Measurements from ENCODE around the gene NDUFC2.
"Not testable (repeated sequence)": the region's sequence is repeated elsewhere in the genome, so short reads cannot be mapped to it uniquely, and the experiment has no call there.

NDUFC2 gene

DNA sequence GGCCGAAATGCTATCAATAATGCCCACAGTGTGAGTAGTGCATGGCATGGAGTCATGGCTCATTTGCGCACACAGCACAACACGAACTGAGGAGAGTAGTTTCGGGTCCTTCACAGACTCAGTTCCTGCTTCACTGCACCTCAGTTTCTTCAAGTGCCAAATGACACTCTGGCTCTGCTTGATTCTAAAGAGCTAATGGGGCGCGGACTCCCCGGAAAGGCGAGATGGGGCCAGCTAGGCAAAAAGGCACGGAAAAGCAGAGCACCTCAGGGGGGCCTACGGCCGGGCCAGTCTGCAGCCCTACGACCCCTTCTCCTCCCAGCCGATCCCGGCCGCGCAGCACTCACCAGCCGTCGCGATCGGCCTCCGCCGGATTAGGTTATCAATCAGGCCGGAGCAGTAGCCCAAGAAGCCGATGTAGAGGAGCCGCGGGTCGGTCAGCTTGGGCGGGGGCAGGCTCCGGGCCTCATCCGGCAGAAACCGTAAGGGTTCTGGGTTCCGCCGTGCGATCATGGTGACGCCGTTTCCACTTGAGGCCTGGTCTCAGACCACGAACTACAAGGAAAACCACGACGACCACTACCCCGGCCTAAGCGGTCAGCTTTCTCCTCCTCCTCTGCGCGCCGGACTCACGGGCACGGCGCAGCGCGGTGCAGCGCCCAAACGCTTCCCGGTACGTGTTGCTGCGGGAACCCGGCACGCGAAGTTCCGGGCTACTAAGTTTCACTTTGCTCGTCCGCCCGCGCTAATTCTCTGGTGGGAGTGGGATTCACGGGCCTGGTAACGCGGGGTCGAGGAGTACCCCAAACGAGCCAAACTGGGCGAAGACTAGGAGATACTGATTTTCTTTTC, at the start of gene NDUFC2:
Gene NDUFC2, minus strand, starts transcription at position 631 of the 852 bp plus-strand sequence. Its CDS starts 118 bp downstream, at position 513.
- peak; percentile 91 for DNase-seq (ENCODE audit: low spot score)

DNA sequence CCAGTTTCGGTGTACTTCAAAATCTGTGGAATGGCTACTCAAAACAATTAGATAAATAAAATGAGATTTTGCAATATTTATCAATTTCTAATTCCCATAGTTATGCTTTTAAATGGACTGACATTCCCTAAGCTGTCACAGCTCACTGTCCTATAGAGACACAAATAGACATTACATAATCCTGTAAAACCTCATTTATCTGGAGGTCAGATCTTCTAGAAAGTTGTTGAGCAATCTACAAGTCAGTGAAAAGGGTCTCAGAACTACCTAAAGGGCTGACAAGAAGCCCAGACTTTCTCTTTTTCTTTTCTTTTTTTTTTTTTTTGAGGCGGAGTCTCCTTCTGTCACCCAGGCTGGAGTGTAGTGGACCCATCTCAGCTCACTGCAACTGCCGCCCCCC, 47.7 kb upstream of the NDUFC2 start:
- DNase-seq (ENCODE audit: low spot score) = no peak

DNA sequence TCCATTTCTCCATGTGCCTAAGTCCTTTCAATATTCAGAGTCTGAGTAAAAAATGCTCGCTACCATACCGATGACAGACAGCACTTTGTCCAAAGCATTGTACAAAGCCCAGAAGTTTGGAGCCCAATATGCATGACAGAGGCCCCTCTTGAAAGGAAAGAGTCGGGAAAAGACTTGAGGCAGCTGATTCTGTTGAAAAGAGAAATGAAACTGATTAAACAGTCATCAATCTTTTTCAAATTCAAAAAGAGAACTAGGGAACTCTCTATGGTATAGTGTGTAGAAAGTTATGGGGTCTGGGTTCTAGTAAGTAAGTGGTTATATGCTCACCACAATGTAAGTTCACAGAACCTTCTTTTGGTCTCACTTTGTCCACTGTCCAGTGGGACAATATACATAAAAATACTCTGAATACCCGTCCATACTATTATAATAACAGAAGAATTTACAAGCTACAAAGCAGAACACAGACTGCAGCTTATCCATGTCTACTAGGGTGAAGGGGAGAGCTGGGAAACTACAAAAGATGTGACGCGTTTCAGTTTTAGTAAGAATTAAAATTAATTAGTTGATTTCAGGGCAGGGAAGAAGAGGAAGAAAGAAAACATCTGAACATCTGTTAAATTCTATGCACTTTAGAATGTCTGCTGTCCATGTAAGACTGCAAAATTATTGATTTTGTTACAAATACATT, 33.1 kb upstream of the NDUFC2 start:
- no peak for DNase-seq (ENCODE audit: low spot score)

DNA sequence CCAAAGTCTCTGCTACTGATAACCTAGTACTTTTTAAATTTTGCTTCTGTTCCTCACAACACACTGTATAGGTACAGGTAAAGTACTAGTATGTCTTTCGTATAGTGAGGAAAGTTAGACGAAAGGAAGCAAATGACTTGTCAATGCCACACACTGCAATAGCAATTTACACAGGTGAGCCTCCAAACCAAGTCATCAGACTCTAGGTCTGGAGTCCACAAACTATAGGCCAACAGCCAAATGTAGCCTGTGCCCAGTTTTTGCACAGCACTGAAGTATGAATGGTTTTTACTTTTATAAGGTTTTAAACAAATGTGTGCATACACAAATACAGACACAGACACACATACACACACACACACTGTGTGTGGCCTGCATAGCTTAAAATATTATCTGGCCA, 31.6 kb upstream of the NDUFC2 start:
- no peak for DNase-seq (ENCODE audit: low spot score)

DNA sequence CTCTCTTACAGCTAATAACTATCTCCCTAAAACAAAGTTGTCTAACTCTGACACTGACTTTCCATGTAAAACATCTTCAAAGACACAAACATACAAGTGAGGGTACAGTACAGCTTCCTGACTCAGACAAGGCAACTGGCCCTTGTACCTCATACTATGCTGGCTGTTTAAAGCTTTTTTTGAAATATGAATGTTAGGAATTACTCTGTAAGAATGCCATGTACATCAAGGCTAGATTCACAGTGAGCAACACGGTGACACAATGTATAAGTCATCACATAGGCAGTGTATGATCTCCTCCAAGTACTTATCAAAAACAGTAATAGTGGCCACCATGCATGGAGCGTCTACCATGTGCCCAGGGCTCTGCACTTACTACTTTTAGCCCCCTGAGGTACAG, 31.2 kb upstream of the NDUFC2 start:
- DNase-seq (ENCODE audit: low spot score) = no peak

DNA sequence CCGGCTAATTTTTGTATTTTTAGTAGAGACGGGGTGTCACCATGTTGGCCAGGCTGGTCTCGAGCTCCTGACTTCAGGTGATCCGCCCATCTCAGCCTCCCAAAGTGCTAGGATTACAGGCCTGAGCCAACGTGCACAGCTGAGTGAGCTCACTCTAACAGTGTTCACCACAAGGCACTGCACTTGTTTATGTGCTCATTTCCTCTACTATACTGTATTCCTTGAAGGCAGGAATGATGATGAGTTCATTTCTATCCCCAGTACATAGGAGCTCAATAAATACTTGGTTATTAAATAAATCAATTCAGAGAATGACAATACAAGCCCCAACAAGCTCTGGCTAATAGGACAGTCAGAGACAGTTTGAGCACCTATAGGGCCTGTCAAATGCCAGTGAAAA, 30.7 kb upstream of the NDUFC2 start:
- no peak for DNase-seq (ENCODE audit: low spot score)

DNA sequence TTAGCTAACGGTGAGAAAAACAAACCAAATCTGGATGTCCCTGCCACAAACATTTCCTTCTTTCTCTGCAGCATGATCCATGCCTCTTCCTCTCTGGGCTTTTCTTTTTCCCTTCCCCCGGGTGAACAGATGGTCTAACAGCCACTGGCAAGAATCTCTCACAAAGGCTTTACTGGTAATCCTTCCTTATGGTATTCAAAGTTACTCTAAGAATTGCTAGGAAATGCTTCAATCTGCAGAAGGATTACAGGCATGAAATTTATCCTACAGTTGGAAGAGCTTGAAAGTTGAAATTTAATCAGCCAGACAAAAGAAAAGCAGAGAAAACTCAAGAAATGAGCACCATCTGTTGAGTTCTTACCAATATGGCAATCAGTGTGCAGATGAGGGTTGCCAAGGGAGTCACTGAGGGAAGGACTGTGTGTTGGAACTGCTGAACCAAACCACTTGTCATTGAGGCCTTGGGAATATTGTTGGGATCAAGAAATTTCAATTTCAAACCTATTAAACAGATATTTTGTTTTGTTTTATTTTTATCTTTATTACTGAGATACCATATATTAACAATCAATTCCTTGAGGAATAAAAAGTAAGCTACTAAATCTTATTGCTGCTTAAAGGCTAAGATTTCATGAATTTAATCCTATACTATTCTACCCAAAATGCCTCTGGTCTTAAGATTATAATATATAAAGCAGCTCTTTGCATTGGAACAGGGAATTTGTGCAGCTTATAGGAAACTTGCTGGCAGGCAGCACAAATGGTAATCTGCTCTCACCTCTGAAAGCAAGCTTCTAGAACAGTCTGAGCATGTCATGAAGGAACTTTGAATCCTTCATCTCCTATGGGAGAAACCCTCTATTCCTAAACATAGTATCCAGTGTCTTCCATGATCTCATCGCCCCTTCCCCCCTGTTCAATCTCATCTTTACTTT, 29.7 kb upstream of the NDUFC2 start:
- no peak for DNase-seq (ENCODE audit: low spot score)

DNA sequence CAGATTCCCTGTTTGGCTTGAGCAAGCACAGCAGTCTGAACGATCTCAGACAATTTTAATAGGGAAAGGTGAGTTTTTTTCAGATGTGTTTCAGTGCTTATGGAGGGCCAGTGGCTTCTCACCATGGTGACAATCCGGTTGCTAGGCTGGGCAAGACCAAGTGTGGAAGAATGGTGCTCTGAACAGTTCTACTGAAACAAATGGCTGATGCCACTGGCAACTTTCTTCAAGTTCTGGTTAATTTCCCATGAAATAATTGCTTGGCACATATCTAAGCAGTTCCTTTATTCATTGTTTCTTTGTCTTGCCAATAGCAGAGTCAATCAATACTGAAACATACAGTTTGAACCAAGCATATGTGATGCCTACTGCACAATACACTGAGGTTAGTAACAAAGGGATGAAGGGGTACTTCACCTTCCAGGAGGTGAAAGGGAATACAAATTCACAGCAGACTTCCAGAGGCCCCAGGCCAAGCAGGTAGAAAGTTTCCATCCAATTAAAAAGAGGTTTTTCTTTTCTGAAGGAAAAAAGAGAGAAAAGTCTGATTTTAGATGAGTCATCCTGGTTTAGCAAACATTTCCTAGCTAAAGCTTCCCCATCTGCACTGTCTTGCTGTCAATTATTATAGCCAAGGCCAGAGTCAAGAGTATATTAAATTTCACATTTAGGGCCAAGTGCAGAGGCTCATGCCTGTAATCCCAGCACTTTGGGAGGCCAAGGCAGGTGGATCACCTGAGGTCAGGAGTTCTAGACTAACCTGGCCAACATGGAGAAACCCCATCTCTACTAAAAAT, 21.2 kb upstream of the NDUFC2 start:
- DNase-seq (ENCODE audit: low spot score) = peak; percentile 13

DNA sequence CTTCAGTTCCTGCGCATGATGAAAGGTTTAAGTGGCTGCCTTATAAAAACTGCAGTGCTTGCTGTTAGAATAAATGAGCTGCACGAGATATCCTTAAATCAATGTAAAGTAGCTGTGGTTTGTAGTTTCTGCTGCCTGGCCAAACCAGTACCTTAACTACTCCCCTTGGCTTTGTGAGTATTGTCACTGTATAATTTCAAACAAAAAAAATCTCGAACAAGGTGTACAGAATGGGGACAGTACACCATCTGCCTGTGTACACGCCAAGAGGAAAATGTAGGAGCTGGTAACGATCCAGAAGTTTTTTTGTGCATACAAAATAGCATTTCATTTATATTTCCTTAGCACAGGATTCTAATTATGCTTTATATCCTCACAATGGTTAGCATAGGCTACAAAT, 20.6 kb upstream of the NDUFC2 start:
- DNase-seq (ENCODE audit: low spot score) = no peak

DNA sequence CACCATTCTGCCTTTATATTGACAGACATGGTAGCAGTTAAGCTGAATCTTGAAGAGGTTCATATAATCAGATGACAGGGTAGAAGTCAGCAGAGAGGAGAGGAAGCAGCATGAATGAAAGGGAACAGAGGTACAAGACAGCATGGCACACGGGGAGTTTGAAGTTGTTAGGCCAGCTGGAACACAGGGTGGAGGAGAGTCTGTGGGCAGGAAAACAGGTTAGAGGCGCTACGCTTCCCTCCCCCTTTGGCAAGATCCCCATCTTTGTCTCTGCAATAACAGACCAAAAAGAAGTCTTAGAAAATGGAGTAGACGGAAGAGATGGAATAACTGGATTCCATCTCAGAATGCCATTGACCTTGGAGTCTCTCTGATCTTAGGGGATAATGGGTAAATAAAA, 20.0 kb upstream of the NDUFC2 start:
- no peak for DNase-seq (ENCODE audit: low spot score)

DNA sequence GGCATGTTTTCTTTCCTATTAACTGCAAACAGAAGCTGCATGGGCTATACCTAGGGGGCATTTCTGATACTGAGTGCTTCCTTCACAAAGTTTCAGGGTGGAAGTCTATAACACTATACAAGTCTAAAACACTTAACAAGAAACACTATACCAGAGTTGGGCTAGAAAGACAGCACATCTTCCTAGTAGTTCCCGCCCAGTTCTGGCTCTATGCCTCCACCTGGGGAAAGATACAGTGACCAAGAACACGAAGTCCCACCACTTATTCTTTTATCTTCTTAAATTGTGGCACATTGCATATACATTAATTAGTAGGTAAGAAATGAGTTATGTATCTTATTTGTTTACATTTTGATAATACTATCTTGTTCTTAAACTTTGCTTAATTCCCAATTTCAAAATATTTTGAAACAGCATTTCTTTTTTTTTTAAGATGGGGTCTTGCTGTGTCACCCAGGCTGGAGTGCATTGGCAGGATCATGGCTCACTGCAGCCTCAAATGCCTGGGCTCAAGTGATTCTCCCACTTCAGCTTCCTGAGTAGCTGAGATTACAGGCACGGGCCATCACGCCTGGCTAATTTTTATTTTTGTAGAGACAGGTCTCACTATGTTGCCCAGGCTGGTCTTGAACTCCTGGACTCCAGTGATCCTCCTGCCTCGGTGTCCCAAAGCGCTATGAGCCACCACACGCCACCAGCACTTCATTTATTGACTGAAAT, 18.2 kb upstream of the NDUFC2 start:
- no peak for DNase-seq (ENCODE audit: low spot score)

DNA sequence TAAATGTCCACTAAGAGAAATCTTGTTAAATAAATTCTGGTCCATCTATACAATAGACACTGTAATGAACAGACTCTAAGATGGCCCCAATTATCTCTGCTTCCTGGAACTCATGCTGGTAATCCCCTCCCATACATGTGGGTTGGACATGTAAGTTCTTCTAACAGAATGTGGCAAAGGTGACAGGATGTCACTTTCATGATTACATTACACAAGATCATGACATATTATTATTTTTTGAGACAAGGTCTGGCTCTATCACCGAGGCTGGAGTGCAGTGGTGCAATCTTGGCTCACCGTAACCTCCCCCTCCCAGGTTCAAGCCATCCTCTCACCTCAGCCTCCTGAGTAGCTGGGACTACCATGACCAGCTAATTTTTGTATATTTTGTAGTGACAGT, 14.6 kb upstream of the NDUFC2 start:
- no peak for DNase-seq (ENCODE audit: low spot score)

DNA sequence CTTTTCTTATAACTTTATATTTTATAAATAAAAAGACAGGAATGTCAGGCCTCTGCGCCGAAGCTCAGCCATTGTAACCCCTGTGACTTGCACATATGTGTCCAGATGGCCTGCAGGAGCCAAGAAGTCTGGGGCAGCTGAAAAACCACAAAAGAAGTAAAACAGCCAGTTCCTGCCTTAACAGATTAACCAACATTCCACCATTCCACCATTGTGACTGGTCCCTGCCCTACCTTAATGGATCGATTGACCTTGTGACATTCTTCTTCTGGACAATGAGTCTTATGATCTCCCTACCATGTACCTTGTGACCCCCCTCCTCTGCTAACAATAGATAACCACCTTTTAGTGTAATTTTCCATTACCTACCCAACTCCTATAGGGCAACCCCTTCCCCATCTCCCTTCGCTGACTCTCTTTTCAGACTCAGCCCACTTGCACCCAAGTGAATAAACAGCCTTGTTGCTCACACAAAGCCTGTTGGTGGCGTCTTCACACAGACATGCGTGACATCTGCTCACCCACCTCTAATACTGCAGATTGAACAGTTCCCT, 6.9 kb upstream of the NDUFC2 start:
- not testable (repeated sequence) for DNase-seq (ENCODE audit: low spot score)

DNA sequence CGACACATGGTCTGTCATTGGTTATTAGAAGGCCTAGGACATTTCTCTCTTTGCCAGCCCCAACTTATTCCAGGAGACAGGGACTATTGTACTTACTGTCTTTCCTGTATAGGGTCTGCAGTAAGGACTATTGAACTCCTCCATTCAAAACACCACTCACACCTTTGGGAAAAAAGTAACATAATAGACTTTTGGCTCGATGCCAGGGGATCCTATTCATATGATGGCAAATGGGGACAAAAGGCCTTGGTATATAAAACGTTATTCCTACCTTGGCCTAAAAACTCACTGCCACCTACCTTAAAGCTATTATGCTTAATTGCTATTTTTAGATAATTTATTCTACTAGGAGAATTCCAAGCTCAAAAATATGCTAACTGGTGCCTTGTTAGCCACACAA, 6.3 kb upstream of the NDUFC2 start:
- DNase-seq (ENCODE audit: low spot score) = no peak

DNA sequence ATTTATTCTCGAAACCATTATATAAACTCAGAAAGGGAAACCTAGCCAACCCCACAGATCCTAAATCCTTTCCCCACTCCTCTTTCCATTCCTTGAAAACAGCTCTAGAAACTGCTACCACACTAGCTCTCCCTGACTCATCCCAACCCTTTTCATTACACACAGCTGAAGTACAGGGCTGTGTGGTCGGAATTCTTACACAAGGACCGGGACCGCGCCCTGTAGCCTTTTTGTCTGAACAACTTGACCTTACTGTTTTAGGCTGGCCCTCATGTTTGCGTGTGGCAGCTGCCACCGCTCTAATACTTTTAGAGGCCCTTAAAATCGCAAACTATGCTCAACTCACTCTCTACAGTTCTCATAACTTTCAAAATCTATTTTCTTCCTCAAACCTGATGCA, 4.8 kb upstream of the NDUFC2 start:
- not testable (repeated sequence) for DNase-seq (ENCODE audit: low spot score)

DNA sequence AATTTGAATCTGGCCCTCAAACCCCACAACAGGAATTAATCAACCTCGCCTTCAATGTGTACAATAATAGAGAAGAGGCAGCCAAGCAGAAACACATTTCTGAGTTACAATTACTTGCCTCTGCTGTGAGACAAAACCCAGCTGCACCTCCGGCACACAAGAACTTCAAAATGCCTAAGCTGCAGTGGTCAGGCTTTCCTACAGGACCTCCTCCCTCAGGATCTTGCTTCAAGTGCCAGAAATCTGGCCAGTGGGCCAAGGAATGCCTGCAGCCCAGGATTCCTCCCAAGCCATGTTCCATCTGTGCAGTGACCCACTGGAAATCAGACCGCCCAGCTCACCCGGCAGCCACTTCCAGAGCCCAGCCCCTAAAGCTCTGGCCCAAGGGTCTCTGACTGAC, 3.4 kb upstream of the NDUFC2 start:
- no peak for DNase-seq (ENCODE audit: low spot score)

DNA sequence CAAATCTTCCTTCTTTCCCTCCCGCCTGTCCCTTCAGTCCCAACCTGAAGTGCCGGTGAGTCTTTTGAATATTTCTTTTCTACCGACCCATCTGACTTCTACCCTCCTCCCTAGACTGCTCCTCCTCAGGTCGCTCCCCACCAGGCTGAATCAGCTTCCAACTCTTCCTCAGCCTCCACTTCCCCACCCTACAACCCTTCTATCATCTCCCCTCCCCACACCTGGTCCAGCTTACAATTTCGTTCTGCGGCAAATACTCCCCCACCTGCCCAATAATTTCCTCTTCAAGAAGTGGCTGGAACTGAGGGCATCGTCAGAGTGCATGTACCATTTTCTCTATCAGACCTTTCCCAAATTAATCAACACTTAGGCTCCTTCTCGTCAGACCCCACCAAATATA, 2.5 kb upstream of the NDUFC2 start:
- no peak for DNase-seq (ENCODE audit: low spot score)

DNA sequence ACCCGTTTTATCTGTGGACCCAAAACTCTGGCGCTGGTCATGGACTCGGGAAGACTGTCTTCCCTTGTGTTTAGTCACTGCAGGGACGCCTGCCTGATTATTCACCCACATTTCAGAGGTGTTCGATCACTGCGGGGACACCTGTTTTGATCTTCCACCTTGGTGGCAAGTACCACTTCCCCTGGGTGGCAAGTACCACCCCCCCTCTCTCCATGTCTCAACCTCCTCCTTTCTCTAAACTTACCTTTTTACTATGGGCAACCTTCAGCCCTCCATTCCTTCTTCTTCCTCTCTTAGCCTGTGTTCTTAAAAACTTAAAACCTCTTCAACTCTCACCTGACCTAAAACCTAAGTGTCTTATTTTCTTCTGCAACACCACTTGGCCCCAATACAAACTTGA, 1.9 kb upstream of the NDUFC2 start:
- DNase-seq (ENCODE audit: low spot score) = no peak

DNA sequence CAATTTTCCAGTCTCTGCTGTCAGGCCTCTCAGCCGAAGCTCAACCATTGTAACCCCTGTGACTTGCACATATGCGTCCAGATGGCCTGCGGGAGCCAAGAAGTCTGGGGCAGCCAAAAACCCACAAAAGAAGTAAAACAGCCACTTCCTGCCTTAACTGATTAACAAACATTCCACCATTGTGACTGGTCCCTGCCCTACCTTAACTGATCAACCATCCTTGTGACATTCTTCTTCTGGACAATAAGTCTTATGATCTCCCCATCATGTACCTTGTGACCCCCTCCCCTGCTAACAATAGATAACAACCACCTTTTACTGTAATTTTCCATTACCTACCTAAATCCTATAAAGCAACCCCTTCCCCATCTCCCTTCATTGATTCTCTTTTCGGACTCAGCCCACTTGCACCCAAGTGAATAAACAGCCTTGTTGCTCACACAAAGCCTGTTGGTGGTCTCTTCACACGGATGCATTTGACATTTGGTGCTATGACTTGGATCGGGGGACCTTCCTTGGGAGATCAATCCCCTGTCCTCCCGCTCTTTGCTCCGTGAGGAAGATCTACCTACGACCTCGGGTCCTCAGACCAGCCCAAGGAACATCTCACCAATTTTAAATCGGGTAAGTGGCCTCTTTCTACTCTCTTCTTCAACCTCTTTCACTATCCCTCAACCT, 1.3 kb upstream of the NDUFC2 start:
- no peak for DNase-seq (ENCODE audit: low spot score)
